Psoas muscle (tissue), 8 donors: ENCODE results near the gene MPHOSPH9. TPM values are rescaled to one million over a fixed set of nuclear protein-coding genes. Genes with fewer than 3 reads are reported as not detected.

Experiments used
- ATAC-seq, 4 donors: fragments of 200-7000 bp; cut with Tn5 transposase; one replicate each; pipeline ENCODE4 v1.9.1; 2020; ENCODE audit warnings: moderate library complexity in 3 of 4, mild to moderate bottlenecking in 2 of 4
- DNase-seq, 2 donors: peaks; one replicate each; pipeline ENCODE4 v3.0.0-alpha.2; 2020
- H3K27ac ChIP-seq: fragments of 200-600 bp; one replicate; pipeline ENCODE4 v1.8.0; 2022
- H3K27me3 ChIP-seq, 3 donors: fragments of 200-600 bp in 1 of 3; one replicate each; pipeline versions ENCODE4 v1.6.1 to v1.8.0; 2013 to 2022; ENCODE audit warnings: low read length in 2 of 3, mild to moderate bottlenecking in 2 of 3, moderate library complexity in 1 of 3; ENCODE audit not compliant: insufficient read depth in 3 of 3
- H3K36me3 ChIP-seq, 2 donors: fragments of 200-600 bp in 1 of 2; one replicate each; pipeline versions ENCODE4 v1.6.1 to v1.8.0; 2013 to 2022; ENCODE audit warnings: low read depth in 1 of 2, mild to moderate bottlenecking in 1 of 2, moderate library complexity in 1 of 2; ENCODE audit not compliant: insufficient read depth in 1 of 2
- H3K4me1 ChIP-seq: fragments of 200-600 bp; one replicate; pipeline ENCODE4 v1.8.0; 2022
- H3K4me3 ChIP-seq: fragments of 200-600 bp; one replicate; pipeline ENCODE4 v1.8.0; 2022; ENCODE audit warnings: mild to moderate bottlenecking
- H3K9me3 ChIP-seq: fragments of 200-600 bp; one replicate; pipeline ENCODE4 v1.8.0; 2022
- WGBS, 3 donors: extraction: QIAGEN DNeasy Blood & Tissue Kit; methylation state at CpG; one replicate each; pipeline versions ENCODE4 v1.1.6 to v1.1.7; 2013; 5-methylcytosine and 5-hydroxymethylcytosine counted together
- intact Hi-C, 2 donors: fragments of 100-400 bp; cut with DNase I; formaldehyde crosslinking; loops; one replicate each; pipeline versions ENCODE4 v1.11.0 to v1.14.2; 2022
- polyA plus RNA-seq, 3 donors: library from polyadenylated mRNA; stranded (reverse); fragments of 200-250 nt; gene quantifications; one replicate each; pipeline ENCODE4 v1.2.3, GENCODE V29; 2013
- total RNA-seq, 4 donors: library from RNA; stranded (reverse); fragmentation: NEBNext Ultra II Directional in 2 of 4; extraction: Animal tissue kit (Norgen Biotek cat#: 25700) in 2 of 4; gene quantifications; one replicate each; pipeline versions ENCODE4 v1.2.1 to v1.2.4, GENCODE V29; 2021 to 2023
- TF ChIP-seq, protein P1 (sequence below): fragments of 200-600 bp; IDR thresholded peaks from one replicate; pipeline ENCODE4 v1.8.0; 2022; ENCODE audit warnings: antibody characterized with exemption
- donor health status: healthy with polysubstance abuse.
- donor health status: DM: no; HTN: no; CAD: no; lungs with moderate emphysema.
- donor health status: Bipolar disorder and iron deficiency.
- donor health status: healthy.
- donor health status: DM: yes; HTN: yes; CAD: no.
- donor health status: DM: no; HTN: no; CAD: no.
- donor health status: DM: no; HTN: no; CAD: no.
- donor health status: DM: yes; HTN: yes; CAD: no.

The MPHOSPH9 gene
- total and polyA plus RNA-seq, 7 donors: 3.2 to 14.4 (median 8.7) TPM

DNA sequence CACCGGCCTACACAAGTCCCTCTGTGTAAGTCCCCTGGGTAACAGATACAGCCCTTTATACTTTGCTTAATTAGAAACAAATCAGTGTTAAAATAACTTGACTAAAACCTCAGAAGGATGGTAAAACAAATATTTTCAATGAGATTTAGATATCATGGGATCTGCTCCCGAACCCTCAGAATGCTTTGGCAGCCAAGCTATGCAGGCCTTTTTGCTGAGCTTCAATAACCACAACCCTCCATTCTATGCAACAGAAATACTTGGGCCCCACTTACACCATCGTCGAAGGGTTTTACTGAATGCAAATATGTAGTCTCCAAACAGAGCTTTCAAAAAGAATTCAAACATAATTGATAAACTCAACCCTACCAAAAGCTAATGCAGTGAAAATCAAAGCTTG is 52.8 kb downstream of the MPHOSPH9 start:
- Histone ChIP-seq H3K9me3 (no peaks in the 10 kb centered on the region), H3K4me3 (no peak overlapping the region), H3K27me3 (no peaks in the 10 kb centered on the region), H3K4me1 (no peaks in the 10 kb centered on the region), H3K27ac (no peak overlapping the region), H3K36me3 (peaks cover 7 to 65% of the 10 kb centered on the region in 2 donors)
- intact Hi-C loops: no loop called here
- DNase-seq: no peak
- no peak for ATAC-seq
- WGBS, 3 donors: 90 to 96% (median 96%) methylated on average over 4 of the region's 4 CpGs
- TF ChIP-seq, protein P1, sequence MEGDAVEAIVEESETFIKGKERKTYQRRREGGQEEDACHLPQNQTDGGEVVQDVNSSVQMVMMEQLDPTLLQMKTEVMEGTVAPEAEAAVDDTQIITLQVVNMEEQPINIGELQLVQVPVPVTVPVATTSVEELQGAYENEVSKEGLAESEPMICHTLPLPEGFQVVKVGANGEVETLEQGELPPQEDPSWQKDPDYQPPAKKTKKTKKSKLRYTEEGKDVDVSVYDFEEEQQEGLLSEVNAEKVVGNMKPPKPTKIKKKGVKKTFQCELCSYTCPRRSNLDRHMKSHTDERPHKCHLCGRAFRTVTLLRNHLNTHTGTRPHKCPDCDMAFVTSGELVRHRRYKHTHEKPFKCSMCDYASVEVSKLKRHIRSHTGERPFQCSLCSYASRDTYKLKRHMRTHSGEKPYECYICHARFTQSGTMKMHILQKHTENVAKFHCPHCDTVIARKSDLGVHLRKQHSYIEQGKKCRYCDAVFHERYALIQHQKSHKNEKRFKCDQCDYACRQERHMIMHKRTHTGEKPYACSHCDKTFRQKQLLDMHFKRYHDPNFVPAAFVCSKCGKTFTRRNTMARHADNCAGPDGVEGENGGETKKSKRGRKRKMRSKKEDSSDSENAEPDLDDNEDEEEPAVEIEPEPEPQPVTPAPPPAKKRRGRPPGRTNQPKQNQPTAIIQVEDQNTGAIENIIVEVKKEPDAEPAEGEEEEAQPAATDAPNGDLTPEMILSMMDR: no peak

DNA sequence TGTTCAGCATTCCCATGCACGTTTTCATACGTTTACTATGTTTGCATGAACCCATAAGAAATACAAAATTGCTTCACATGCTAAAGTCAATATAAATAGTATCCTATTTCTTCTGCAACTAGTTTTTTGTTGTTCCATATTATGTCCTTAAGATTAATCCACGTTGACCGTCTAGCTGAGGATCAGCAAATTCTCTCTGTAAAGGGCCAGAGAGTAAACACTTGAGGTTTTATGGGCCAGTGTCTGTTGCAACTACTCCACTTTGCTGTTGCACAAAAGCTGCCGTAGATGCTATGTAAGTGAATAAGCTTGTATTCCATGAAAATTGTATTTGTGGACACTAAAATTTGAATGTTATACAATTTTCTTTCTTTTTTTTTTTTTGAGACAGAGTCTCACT is 61.0 kb downstream of the MPHOSPH9 start:
- H3K4me3 ChIP-seq: no peak overlapping the region
- H3K9me3 ChIP-seq: no peaks in the 10 kb centered on the region
- no peak overlapping the region for H3K27ac ChIP-seq
- TF ChIP-seq, protein P1: no peak
- WGBS, 3 donors: 69 to 89% (median 70%) methylated on average over 5 of the region's 5 CpGs
- intact Hi-C loops: no loop called here
- peaks cover 0 to 54% of the 10 kb centered on the region in 2 donors for H3K36me3 ChIP-seq
- no peaks in the 10 kb centered on the region for H3K27me3 ChIP-seq
- no peaks in the 10 kb centered on the region for H3K4me1 ChIP-seq
- DNase-seq (no peak), ATAC-seq (no peak)

DNA sequence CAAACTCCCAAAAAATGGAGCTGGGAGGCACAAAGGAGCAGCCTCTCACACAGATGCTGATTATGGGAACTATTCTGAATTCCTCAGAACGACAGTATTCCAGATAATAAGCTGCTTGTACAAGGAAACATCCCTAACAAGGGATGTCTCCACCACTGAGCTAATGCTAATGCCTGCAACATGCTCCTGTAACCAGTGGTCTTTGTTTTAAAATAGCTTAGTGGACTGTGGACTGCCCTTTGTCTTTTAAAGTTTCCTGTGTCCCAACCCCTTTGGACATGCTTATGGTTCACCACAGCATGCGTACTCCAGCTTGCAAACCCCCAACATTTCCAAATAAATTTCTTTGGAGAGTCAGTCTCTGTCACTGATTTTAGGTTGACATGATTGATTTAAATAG is 65.6 kb downstream of the MPHOSPH9 start:
- TF ChIP-seq, protein P1: no peak
- Histone ChIP-seq H3K9me3 (no peaks in the 10 kb centered on the region), H3K4me1 (no peaks in the 10 kb centered on the region), H3K27me3 (no peaks in the 10 kb centered on the region), H3K27ac (no peak overlapping the region), H3K36me3 (peaks cover 0 to 72% of the 10 kb centered on the region in 2 donors), H3K4me3 (no peak overlapping the region)
- intact Hi-C loops: no loop called here
- DNase-seq (no peak), ATAC-seq (no peak)
- WGBS, 3 donors: 48 to 87% (median 48%) methylated on average over 2 of the region's 2 CpGs

DNA sequence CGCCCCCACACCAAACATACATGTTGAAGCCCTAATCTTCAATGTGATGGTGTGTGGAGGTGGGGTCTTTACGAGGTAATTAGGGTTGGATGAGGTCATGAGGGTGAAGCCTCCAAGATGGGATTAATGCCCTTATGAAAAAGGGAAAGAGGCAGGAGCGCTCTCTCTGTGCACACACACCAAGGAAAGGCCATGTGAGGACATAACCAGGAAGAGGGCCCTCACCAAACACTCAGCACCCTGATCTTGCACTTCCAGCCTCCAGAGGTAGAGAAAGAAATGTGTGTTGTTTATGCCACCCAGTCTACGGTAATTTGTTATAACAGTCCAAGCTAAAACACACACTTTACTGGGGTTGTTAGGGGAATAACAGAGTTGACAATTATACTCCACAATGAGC is 67.4 kb downstream of the MPHOSPH9 start:
- Histone ChIP-seq H3K36me3 (peaks cover 0 to 74% of the 10 kb centered on the region in 2 donors), H3K4me3 (no peak overlapping the region), H3K27me3 (no peaks in the 10 kb centered on the region), H3K9me3 (no peaks in the 10 kb centered on the region), H3K27ac (no peak overlapping the region), H3K4me1 (no peaks in the 10 kb centered on the region)
- intact Hi-C loops: no loop called here
- no peak for DNase-seq
- TF ChIP-seq, protein P1: no peak
- no peak for ATAC-seq
- 92 to 95% (median 93%) methylated on average over 4 of the region's 4 CpGs for WGBS, 3 donors

DNA sequence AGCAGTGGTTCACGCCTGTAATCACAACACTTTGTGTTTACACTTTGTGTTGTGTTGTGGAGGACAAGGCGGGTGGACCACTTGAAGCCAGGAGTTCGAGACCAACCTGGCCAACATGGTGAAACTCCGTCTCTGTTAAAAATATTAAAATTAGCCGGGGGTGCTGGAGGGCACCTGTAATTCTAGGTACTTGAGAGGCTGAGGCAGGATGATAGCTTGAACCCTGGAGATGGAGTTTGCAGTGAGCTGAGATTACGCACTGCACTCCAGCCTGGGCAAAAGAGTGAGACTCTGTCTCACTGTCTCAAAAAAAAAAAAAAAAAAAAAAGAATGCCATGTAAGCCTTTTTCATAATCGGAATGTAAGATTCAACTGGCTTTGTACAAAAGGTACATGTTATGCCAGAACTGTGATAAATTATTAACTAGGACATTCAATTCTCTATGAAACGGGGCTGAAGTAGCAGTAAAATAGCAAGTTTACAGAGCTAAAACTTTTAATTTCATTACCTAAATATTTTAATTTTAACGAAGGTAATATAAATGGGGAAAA is 68.2 kb downstream of the MPHOSPH9 start:
- peaks cover 0 to 76% of the 10 kb centered on the region in 2 donors for H3K36me3 ChIP-seq
- no peaks in the 10 kb centered on the region for H3K9me3 ChIP-seq
- no peak overlapping the region for H3K4me3 ChIP-seq
- H3K27ac ChIP-seq: no peak overlapping the region
- 94 to 95% (median 94%) methylated on average over 9 of the region's 9 CpGs for WGBS, 3 donors
- H3K4me1 ChIP-seq: no peaks in the 10 kb centered on the region
- DNase-seq (no peak), ATAC-seq (no peak)
- H3K27me3 ChIP-seq: no peaks in the 10 kb centered on the region
- TF ChIP-seq, protein P1: no peak
- intact Hi-C loops: no loop called here
